ENCODE results near the gene CHAC1.
"Not testable (repeated sequence)": the region's sequence is repeated elsewhere in the genome, so short reads cannot be mapped to it uniquely, and the experiment has no call there.

DNA sequence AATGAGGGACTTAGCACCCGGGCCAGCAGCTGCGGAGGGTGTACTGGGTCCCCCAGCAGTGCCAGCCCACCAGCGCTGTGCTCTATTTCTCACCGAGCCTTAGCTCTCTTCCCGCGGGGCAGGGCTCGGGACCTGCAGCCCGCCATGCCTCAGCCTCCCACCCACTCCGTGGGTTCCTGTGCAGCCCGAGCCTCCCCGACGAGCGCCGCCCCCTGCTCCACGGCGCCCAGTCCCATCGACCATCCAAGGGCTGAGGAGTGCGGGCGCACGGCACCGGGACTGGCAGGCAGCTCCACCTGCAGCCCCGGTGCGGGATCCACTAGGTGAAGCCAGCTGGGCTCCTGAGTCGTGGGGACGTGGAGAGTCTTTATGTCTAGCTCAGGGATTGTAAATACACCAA is 8.5 kb downstream of the CHAC1 start:
- TF ChIP-seq, protein P1, sequence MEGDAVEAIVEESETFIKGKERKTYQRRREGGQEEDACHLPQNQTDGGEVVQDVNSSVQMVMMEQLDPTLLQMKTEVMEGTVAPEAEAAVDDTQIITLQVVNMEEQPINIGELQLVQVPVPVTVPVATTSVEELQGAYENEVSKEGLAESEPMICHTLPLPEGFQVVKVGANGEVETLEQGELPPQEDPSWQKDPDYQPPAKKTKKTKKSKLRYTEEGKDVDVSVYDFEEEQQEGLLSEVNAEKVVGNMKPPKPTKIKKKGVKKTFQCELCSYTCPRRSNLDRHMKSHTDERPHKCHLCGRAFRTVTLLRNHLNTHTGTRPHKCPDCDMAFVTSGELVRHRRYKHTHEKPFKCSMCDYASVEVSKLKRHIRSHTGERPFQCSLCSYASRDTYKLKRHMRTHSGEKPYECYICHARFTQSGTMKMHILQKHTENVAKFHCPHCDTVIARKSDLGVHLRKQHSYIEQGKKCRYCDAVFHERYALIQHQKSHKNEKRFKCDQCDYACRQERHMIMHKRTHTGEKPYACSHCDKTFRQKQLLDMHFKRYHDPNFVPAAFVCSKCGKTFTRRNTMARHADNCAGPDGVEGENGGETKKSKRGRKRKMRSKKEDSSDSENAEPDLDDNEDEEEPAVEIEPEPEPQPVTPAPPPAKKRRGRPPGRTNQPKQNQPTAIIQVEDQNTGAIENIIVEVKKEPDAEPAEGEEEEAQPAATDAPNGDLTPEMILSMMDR (IDR thresholded peaks at IDR 0.05 in 8 of 11, conservative IDR thresholded peaks at IDR 0.05 in 3 of 11) = not testable (repeated sequence)
- not testable (repeated sequence) for TF ChIP-seq POLR2A, POLR2AphosphoS5 (IDR thresholded peaks at IDR 0.05)
